H9 (cell line): ENCODE data around the gene COPS8. TPM values are rescaled to one million over a fixed set of nuclear protein-coding genes. Genes with fewer than 3 reads are reported as not detected.

Experiments
- DNase-seq: peaks from one replicate; pipeline ENCODE4 v3.0.0-alpha.2; 2017
- H2AFZ ChIP-seq: one replicate; pipeline ENCODE4 v1.6.1; 2013; ENCODE audit warnings: mild to moderate bottlenecking, low read length, control low read depth, moderate library complexity
- H2AK5ac ChIP-seq: 2 replicates; pipeline ENCODE4 v1.6.1; 2013; ENCODE audit warnings: low read length, control low read depth, mixed read lengths; ENCODE audit not compliant: insufficient read length
- H2BK120ac ChIP-seq: one replicate; pipeline ENCODE4 v1.6.1; 2013; ENCODE audit warnings: low read depth, mild to moderate bottlenecking, low read length, control low read depth, inconsistent platforms; ENCODE audit not compliant: poor library complexity, severe bottlenecking
- H2BK12ac ChIP-seq: 2 replicates; pipeline ENCODE4 v1.6.1; 2013; ENCODE audit warnings: low read length, control low read depth, mixed read lengths, low read depth; ENCODE audit not compliant: insufficient read length
- H2BK15ac ChIP-seq: 2 replicates; pipeline ENCODE4 v1.6.1; 2013; ENCODE audit warnings: low read depth, low read length, control low read depth
- H2BK20ac ChIP-seq: one replicate; pipeline ENCODE4 v1.6.1; 2013; ENCODE audit warnings: low read depth, mild to moderate bottlenecking, low read length, control low read depth, inconsistent platforms; ENCODE audit not compliant: poor library complexity, severe bottlenecking
- H2BK5ac ChIP-seq: 2 replicates; pipeline ENCODE4 v1.6.1; 2013; ENCODE audit warnings: low read length, control low read depth, mixed read lengths; ENCODE audit not compliant: insufficient read length
- H3K14ac ChIP-seq: 2 replicates; pipeline ENCODE4 v1.6.1; 2013; ENCODE audit warnings: low read length, control low read depth; ENCODE audit not compliant: insufficient read depth
- H3K18ac ChIP-seq: 2 replicates; pipeline ENCODE4 v1.6.1; 2013; ENCODE audit warnings: low read depth, mild to moderate bottlenecking, mixed read lengths, low read length, control low read depth; ENCODE audit not compliant: insufficient read length
- H3K23ac ChIP-seq: 2 replicates; pipeline ENCODE4 v1.6.1; 2013; ENCODE audit warnings: low read length, control low read depth, mixed read lengths, low read depth; ENCODE audit not compliant: insufficient read length
- H3K23me2 ChIP-seq: 2 replicates; pipeline ENCODE4 v1.6.1; 2013; ENCODE audit warnings: low read depth, mild to moderate bottlenecking, mixed read lengths, low read length, control low read depth; ENCODE audit not compliant: insufficient read length, poor library complexity, severe bottlenecking
- H3K27ac ChIP-seq: 2 replicates; pipeline ENCODE4 v1.5.1; 2013; ENCODE audit warnings: low read length, control low read depth, mixed read lengths, low read depth; ENCODE audit not compliant: insufficient read length
- H3K27me3 ChIP-seq: 2 replicates; pipeline ENCODE4 v1.6.1; 2013; ENCODE audit warnings: low read length, control low read depth, inconsistent platforms; ENCODE audit not compliant: insufficient read depth
- H3K4ac ChIP-seq: 2 replicates; pipeline ENCODE4 v1.6.1; 2013; ENCODE audit warnings: low read depth, mild to moderate bottlenecking, control low read depth, inconsistent platforms, low read length, moderate library complexity
- H3K4me1 ChIP-seq: 2 replicates; pipeline ENCODE4 v1.6.1; 2013; ENCODE audit warnings: low read length, control low read depth, inconsistent platforms; ENCODE audit not compliant: insufficient read depth
- H3K4me2 ChIP-seq: 2 replicates; pipeline ENCODE4 v1.6.1; 2013; ENCODE audit warnings: low read length, control low read depth, mixed read lengths; ENCODE audit not compliant: insufficient read length, insufficient read depth
- H3K56ac ChIP-seq: 2 replicates; pipeline ENCODE4 v1.6.1; 2013; ENCODE audit warnings: low read depth, mild to moderate bottlenecking, mixed read lengths, low read length, control low read depth; ENCODE audit not compliant: insufficient read length
- H3K79me1 ChIP-seq: 2 replicates; pipeline ENCODE4 v1.6.1; 2013; ENCODE audit warnings: low read depth, mild to moderate bottlenecking, moderate library complexity, low read length, control low read depth, inconsistent platforms; ENCODE audit not compliant: insufficient read depth, poor library complexity, severe bottlenecking
- H3K79me2 ChIP-seq: 2 replicates; pipeline ENCODE4 v1.6.1; 2013; ENCODE audit warnings: low read length, control low read depth, inconsistent platforms; ENCODE audit not compliant: insufficient read depth
- H3K9ac ChIP-seq: 2 replicates; pipeline ENCODE4 v1.6.1; 2013; ENCODE audit warnings: low read length, control low read depth, mixed read lengths; ENCODE audit not compliant: insufficient read length; ENCODE audit errors: extremely low read depth
- H3K9me3 ChIP-seq: one replicate; pipeline ENCODE4 v1.6.1; 2013; ENCODE audit warnings: low read depth, low read length, inconsistent platforms; ENCODE audit not compliant: control insufficient read depth
- H3T11ph ChIP-seq: one replicate; pipeline ENCODE4 v1.6.1; 2013; ENCODE audit warnings: mild to moderate bottlenecking, low read length, control low read depth, inconsistent platforms
- H4K20me1 ChIP-seq: one replicate; pipeline ENCODE4 v1.6.1; 2013; ENCODE audit not compliant: control insufficient read depth, insufficient read length, insufficient read depth
- H4K5ac ChIP-seq: 2 replicates; pipeline ENCODE4 v1.6.1; 2013; ENCODE audit warnings: low read depth, mild to moderate bottlenecking, mixed read lengths, low read length, control low read depth; ENCODE audit not compliant: insufficient read length
- H4K8ac ChIP-seq: replicated peaks from 2 replicates; pipeline ENCODE4 v1.6.1; 2013; ENCODE audit warnings: low read length, control low read depth, mixed read lengths, low read depth; ENCODE audit not compliant: insufficient read length
- H4K91ac ChIP-seq: 2 replicates; pipeline ENCODE4 v1.6.1; 2013; ENCODE audit warnings: low read depth, mild to moderate bottlenecking, moderate library complexity, mixed read lengths, low read length, control low read depth; ENCODE audit not compliant: insufficient read length
- H3K27ac Mint-ChIP-seq, 3 experiments: 2 replicates in 2 of 3; 3 replicates in 1 of 3; pipeline ENCODE4 v1.8.0; 2020 to 2021; ENCODE audit warnings: mixed read lengths in 3 of 3, mild to moderate bottlenecking in 1 of 3, moderate library complexity in 1 of 3
- H3K27me3 Mint-ChIP-seq: 2 replicates; pipeline ENCODE4 v1.8.0; 2021; ENCODE audit warnings: low read depth, mild to moderate bottlenecking, moderate library complexity, mixed read lengths
- H3K36me3 Mint-ChIP-seq, 3 experiments: 2 replicates in 2 of 3; 3 replicates in 1 of 3; pipeline ENCODE4 v1.8.0; 2020 to 2021; ENCODE audit warnings: low read depth in 3 of 3, mixed read lengths in 3 of 3; ENCODE audit not compliant: insufficient read depth in 1 of 3
- H3K4me1 Mint-ChIP-seq, 2 experiments: 2 replicates each; pipeline ENCODE4 v1.8.0; 2020; ENCODE audit warnings: mixed read lengths in 2 of 2
- H3K4me3 Mint-ChIP-seq, 2 experiments: 2 replicates in 1 of 2; 3 replicates in 1 of 2; pipeline ENCODE4 v1.8.0; 2020 to 2021; ENCODE audit warnings: mild to moderate bottlenecking in 2 of 2, mixed read lengths in 2 of 2, moderate library complexity in 1 of 2
- H3K9me3 Mint-ChIP-seq, 2 experiments: 2 replicates in 1 of 2; 3 replicates in 1 of 2; pipeline ENCODE4 v1.8.0; 2020; ENCODE audit warnings: mild to moderate bottlenecking in 2 of 2, mixed read lengths in 2 of 2, moderate library complexity in 1 of 2
- CTCF ChIP-seq: fragments of 200-600 bp; sonication (generic); conservative IDR thresholded peaks from 3 replicates; pipeline ENCODE4 v1.8.0; 2021; ENCODE audit warnings: antibody characterized with exemption, mild to moderate bottlenecking
- WGBS: extraction: QIAGEN DNeasy Blood & Tissue Kit; methylation state at CpG from one replicate; pipeline ENCODE4 v1.1.7; 2013; ENCODE audit warnings: missing lambda C conversion rate, low lambda C conversion rate, mixed read lengths; ENCODE audit not compliant: insufficient read length; ENCODE audit errors: extremely low coverage; 5-methylcytosine and 5-hydroxymethylcytosine counted together
- total RNA-seq: library from RNA; stranded (reverse); gene quantifications from 2 replicates; pipeline ENCODE4 v1.2.1, GENCODE V29; 2021

Gene COPS8
- total RNA-seq, 1 experiment from 2014 or later, result 65.2 TPM

DNA sequence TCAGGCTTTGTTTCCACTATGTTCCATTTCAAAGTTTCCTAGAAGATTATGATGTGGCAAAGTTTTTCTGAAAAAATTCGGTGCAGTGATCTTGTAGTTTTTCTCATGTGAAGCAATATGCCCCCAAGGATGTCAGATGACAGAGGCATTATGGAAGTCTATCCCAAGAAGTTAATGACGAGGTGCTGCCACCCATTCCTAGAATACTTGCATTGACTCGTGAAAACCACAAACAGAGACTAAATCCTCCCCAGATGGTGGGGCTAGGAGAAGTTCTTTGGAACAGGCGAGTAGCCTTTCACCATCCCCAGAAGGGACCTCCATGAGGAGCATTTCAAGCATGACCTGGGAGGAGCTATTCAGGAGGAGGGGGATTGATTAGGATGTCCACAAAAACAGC, 40.2 kb upstream of the COPS8 start:
- no peaks in the 10 kb centered on the region for H3K9me3 ChIP-seq
- H2AK5ac ChIP-seq, result no peak overlapping the region
- no peak for DNase-seq
- Mint-ChIP-seq H3K4me3 (no peak overlapping the region), H3K9me3 (peaks cover 27 to 28% of the 10 kb centered on the region in 2 experiments), H3K4me1 (peaks cover 17 to 21% of the 10 kb centered on the region in 2 experiments), H3K27me3 (peaks cover 15% of the 10 kb centered on the region), H3K36me3 (peaks cover 3 to 31% (median 6%) of the 10 kb centered on the region in 3 experiments; a peak in 6 of 7 replicates), H3K27ac (no peak overlapping the region)
- no peak for TF ChIP-seq CTCF
- no peak overlapping the region for H2BK5ac ChIP-seq
- no peak overlapping the region for H3K27ac ChIP-seq
- no peak overlapping the region for H2AFZ ChIP-seq
- H4K5ac ChIP-seq, result no peak overlapping the region
- no peak overlapping the region for H3T11ph ChIP-seq
- H3K4me1 ChIP-seq, result no peaks in the 10 kb centered on the region; the same call in 1 of the 2 replicates
- no peak overlapping the region for H2BK15ac ChIP-seq
- WGBS, result no CpG with 5 or more reads among the region's 4 CpGs
- H2BK20ac ChIP-seq, result no peak overlapping the region
- H3K79me1 ChIP-seq, result no peaks in the 10 kb centered on the region
- H4K20me1 ChIP-seq, result no peaks in the 10 kb centered on the region
- H3K27me3 ChIP-seq, result no peaks in the 10 kb centered on the region
- no peak overlapping the region for H3K9ac ChIP-seq
- no peak overlapping the region for H3K4me2 ChIP-seq
- no peak overlapping the region for H2BK12ac ChIP-seq
- no peak overlapping the region for H3K56ac ChIP-seq
- no peak overlapping the region for H3K23ac ChIP-seq
- no peak overlapping the region for H3K18ac ChIP-seq
- no peak overlapping the region for H3K4ac ChIP-seq
- no peaks in the 10 kb centered on the region for H3K79me2 ChIP-seq
- no peak overlapping the region for H3K14ac ChIP-seq
- no peaks in the 10 kb centered on the region for H3K23me2 ChIP-seq
- no peak overlapping the region for H4K91ac ChIP-seq
- H2BK120ac ChIP-seq, result no peak overlapping the region
- no peak overlapping the region for H4K8ac ChIP-seq
